ENCODE data around the gene NDRG2.

Gene NDRG2

GRCh38 chr14:21033133-21033698, 8.4 kb upstream of the NDRG2 start:
- Mint-ChIP-seq H3K27ac (no peak overlapping the region), H3K27me3 (ENCODE audit: low read depth) (peaks cover 21% of the 10 kb centered on the region), H3K9me3 (no peaks in the 10 kb centered on the region), H3K4me1 (ENCODE audit: low read depth) (no peaks in the 10 kb centered on the region), H3K4me3 (no peak overlapping the region), H3K36me3 (ENCODE audit: low read depth) (no peaks in the 10 kb centered on the region)
- DNase-seq (ENCODE audit: low spot score): no peak

DNA sequence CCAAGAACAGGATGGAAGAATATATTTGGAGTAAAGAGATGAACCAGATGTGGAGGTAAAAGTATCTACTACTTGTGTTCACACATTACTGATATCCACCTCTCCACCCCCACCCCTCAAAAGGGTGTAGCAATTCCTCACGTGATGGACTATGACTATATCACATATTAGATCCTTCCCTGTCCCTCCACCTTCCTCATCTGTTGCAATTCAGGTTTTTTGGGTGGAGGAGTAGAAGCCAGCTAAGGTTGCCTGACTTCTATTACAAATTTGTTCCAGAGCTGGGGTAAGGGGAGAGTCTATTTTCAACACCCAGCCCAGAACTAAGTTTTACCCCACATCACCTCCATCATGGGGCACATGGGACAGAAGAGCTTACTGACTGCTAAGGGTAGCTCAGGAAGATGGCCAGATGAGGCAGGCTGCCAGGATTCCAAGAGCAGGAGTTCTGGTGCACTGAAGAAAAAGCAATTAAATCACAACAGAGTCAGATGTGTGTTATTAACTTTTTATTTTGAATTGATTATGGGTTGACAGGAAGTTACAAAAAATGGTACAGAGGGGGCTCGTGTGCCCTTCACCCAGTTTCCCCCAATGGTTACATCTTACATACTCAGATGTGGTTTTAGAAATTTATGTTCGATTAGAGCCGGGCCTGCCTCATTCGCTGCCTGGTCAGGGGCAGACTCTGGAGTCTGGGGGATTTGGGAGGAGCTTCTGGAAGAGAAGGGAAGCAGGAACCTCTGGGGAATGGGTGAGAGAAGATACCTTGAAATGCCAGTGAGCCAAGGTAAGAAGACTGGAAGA, 7.7 kb upstream of the NDRG2 start:
- Mint-ChIP-seq H3K4me3 (no peak overlapping the region), H3K4me1 (ENCODE audit: low read depth) (no peaks in the 10 kb centered on the region), H3K9me3 (no peaks in the 10 kb centered on the region), H3K27ac (no peak overlapping the region), H3K36me3 (ENCODE audit: low read depth) (no peaks in the 10 kb centered on the region), H3K27me3 (ENCODE audit: low read depth) (peaks cover 21% of the 10 kb centered on the region)
- no peak for DNase-seq (ENCODE audit: low spot score)

DNA sequence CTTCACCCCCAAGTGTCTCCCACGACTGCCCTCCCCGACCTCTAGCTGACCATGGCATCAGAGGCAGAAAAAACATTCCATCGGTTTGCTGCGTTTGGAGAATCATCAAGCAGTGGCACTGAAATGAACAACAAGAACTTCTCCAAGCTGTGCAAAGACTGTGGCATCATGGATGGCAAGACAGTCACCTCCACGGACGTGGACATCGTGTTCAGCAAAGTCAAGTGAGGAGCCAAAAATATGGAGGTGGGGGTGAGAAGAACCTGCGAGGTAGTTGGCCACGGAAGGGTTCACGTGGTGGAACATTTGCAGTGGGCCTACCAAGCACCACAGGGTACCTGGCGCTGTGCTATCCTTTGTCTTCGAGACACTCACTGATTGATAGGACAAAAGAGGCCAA, 5.7 kb upstream of the NDRG2 start:
- no peak overlapping the region for H3K27ac Mint-ChIP-seq
- peaks cover 30% of the 10 kb centered on the region for H3K27me3 Mint-ChIP-seq (ENCODE audit: low read depth)
- no peaks in the 10 kb centered on the region for H3K9me3 Mint-ChIP-seq
- no peak for DNase-seq (ENCODE audit: low spot score)
- no peaks in the 10 kb centered on the region for H3K36me3 Mint-ChIP-seq (ENCODE audit: low read depth)
- no peaks in the 10 kb centered on the region for H3K4me1 Mint-ChIP-seq (ENCODE audit: low read depth)
- H3K4me3 Mint-ChIP-seq: no peak overlapping the region

DNA sequence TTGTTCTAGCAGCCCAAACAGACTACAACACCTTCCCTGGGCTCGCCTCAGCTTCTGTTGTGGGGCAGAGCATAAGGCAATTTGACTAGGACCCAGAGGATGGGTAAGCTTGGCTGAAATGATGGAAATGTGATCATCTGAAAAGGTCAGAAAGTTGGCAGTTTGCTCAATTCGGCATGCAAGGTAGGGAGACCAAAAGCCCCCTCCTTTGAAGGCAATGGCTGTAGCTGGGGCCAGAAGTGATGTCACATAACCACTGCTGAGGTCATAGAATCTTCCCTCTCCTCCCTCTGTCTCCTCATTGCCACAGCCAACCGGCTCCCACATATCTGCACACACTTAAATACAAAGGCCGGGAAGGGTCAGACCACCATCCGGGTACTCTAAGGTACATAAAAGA, 5.1 kb upstream of the NDRG2 start, which contains the start of gene TPPP2:
Gene TPPP2 (plus strand): TSS at position 301 of the 400 bp plus-strand sequence. CDS start 365 bp downstream, outside the sequence.
- H3K27me3 Mint-ChIP-seq (ENCODE audit: low read depth): peaks cover 32% of the 10 kb centered on the region
- H3K27ac Mint-ChIP-seq: no peak within 1 kb of the TSS
- no peaks in the 10 kb centered on the region for H3K36me3 Mint-ChIP-seq (ENCODE audit: low read depth)
- H3K4me1 Mint-ChIP-seq (ENCODE audit: low read depth): no peaks in the 10 kb centered on the region
- H3K4me3 Mint-ChIP-seq: no peak within 1 kb of the TSS
- no peaks in the 10 kb centered on the region for H3K9me3 Mint-ChIP-seq
- DNase-seq (ENCODE audit: low spot score): no peak

- Mint-ChIP-seq H3K4me3 (no peak overlapping the region), H3K36me3 (ENCODE audit: low read depth) (no peaks in the 10 kb centered on the region), H3K27ac (no peak overlapping the region), H3K27me3 (ENCODE audit: low read depth) (peaks cover 44% of the 10 kb centered on the region), H3K9me3 (no peaks in the 10 kb centered on the region), H3K4me1 (ENCODE audit: low read depth) (peaks cover 7% of the 10 kb centered on the region)
- no peak for DNase-seq (ENCODE audit: low spot score)
Measured at GRCh38 chr14:21026988-21027315, 2.1 kb upstream of the NDRG2 start.

DNA sequence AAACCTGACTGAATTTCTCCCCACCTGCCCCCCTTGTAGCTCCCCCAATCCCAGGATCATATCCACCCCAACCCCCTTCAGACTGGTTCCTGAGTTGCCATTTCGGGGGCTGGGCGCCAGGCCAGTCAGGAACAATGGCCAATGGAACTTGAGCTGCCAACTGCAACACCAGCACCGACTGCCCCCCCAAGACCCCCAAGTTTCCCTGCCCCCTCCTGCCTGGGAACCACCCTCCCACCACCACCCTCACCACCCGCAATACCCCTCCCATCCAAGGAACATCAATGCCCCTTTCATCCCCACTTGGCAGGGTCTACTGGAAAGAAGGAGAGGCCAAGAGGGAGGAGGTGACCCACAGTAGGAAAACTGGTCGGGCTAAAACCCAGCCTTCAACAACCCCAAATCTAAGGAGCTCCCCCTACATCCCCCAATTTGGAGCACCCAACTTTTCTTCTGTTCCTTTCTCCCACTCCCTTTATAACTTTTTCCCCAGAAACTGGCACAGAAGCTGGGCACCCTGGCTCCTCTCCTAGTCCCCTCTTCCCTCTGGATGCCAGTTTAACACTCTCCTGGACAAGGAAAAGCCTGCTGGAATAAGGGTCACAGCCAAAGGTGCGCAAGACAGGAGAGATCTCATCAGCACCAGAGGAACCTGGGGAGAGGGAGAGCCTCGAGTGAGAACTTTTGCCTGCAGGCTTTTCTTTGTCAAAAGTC, 1.6 kb upstream of the NDRG2 start:
- peaks cover 7% of the 10 kb centered on the region for H3K4me1 Mint-ChIP-seq (ENCODE audit: low read depth)
- H3K9me3 Mint-ChIP-seq: no peaks in the 10 kb centered on the region
- H3K27me3 Mint-ChIP-seq (ENCODE audit: low read depth): peaks cover 42% of the 10 kb centered on the region
- no peak for DNase-seq (ENCODE audit: low spot score)
- H3K4me3 Mint-ChIP-seq: no peak overlapping the region
- no peak overlapping the region for H3K27ac Mint-ChIP-seq
- H3K36me3 Mint-ChIP-seq (ENCODE audit: low read depth): no peaks in the 10 kb centered on the region

- Mint-ChIP-seq H3K4me3 (peak overlapping the region; percentile 80), H3K9me3 (no peaks in the 10 kb centered on the region), H3K27ac (no peak overlapping the region), H3K36me3 (ENCODE audit: low read depth) (no peaks in the 10 kb centered on the region), H3K27me3 (ENCODE audit: low read depth) (peaks cover 42% of the 10 kb centered on the region), H3K4me1 (ENCODE audit: low read depth) (peaks cover 7% of the 10 kb centered on the region)
- DNase-seq (ENCODE audit: low spot score): no peak
Measured at GRCh38 chr14:21025371-21026273, 761 bp upstream of the NDRG2 start.

- peaks cover 39% of the 10 kb centered on the region for H3K27me3 Mint-ChIP-seq (ENCODE audit: low read depth)
- no peak overlapping the region for H3K27ac Mint-ChIP-seq
- H3K36me3 Mint-ChIP-seq (ENCODE audit: low read depth): no peaks in the 10 kb centered on the region
- no peak for DNase-seq (ENCODE audit: low spot score)
- H3K4me1 Mint-ChIP-seq (ENCODE audit: low read depth): peaks cover 7% of the 10 kb centered on the region
- H3K4me3 Mint-ChIP-seq: peak overlapping the region; percentile 71
- H3K9me3 Mint-ChIP-seq: no peaks in the 10 kb centered on the region
Measured at GRCh38 chr14:21023817-21024584, 860 bp downstream of the NDRG2 start.

DNA sequence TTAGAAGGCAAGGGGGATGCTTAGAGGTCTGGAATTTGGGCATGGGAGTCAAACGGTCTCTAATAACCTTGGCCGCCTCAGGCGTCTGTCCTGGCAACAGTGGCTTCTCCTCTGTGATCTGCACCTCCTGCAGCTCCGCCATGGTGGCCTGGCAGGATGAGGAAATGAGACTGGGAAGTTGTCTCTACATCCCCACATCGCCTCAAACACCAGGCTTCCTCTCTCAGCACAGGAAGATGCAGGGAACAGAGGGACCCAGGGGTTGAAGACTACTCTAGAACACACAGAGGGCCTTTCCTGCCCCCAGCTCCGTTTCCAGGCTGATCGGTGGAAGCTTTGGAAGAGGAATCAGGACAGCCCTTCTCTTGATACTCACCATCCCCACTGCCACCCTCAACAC, 1.7 kb downstream of the NDRG2 start:
- H3K4me3 Mint-ChIP-seq: no peak overlapping the region
- H3K36me3 Mint-ChIP-seq (ENCODE audit: low read depth): no peaks in the 10 kb centered on the region
- H3K4me1 Mint-ChIP-seq (ENCODE audit: low read depth): peaks cover 7% of the 10 kb centered on the region
- no peak for DNase-seq (ENCODE audit: low spot score)
- H3K27me3 Mint-ChIP-seq (ENCODE audit: low read depth): peaks cover 39% of the 10 kb centered on the region
- H3K27ac Mint-ChIP-seq: no peak overlapping the region
- no peaks in the 10 kb centered on the region for H3K9me3 Mint-ChIP-seq

- peak overlapping the region; percentile 0 for H3K4me3 Mint-ChIP-seq
- H3K36me3 Mint-ChIP-seq (ENCODE audit: low read depth): no peaks in the 10 kb centered on the region
- H3K4me1 Mint-ChIP-seq (ENCODE audit: low read depth): peaks cover 7% of the 10 kb centered on the region
- DNase-seq (ENCODE audit: low spot score): no peak
- peaks cover 39% of the 10 kb centered on the region for H3K27me3 Mint-ChIP-seq (ENCODE audit: low read depth)
- H3K27ac Mint-ChIP-seq: no peak overlapping the region
- no peaks in the 10 kb centered on the region for H3K9me3 Mint-ChIP-seq
Measured at GRCh38 chr14:21022686-21023085, 2.2 kb downstream of the NDRG2 start.

- Mint-ChIP-seq H3K4me1 (ENCODE audit: low read depth) (peaks cover 7% of the 10 kb centered on the region), H3K36me3 (ENCODE audit: low read depth) (no peaks in the 10 kb centered on the region)
Measured at GRCh38 chr14:21020977-21021545, 3.8 kb downstream of the NDRG2 start.

DNA sequence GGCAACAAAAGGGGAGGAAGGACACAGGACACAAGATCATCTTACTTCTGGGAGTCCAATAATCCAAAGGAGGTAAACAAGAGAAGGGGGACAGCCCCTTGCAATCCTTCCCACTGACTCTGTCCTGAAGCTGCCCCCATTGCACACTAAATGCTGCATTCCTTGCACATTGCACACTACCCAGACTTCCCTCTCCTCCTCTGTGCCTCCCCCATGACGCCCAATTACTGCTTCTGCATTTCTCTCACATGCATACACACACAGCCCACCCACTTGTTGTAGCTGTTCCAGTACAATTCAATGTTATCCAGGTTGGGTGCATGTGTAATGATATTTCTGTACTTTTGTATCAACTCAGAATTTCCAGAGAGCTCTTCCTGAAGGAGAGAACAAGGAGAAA, 5.5 kb downstream of the NDRG2 start:
- DNase-seq (ENCODE audit: low spot score): no peak
- Mint-ChIP-seq H3K27ac (no peak overlapping the region), H3K36me3 (ENCODE audit: low read depth) (no peaks in the 10 kb centered on the region), H3K4me1 (ENCODE audit: low read depth) (peaks cover 6% of the 10 kb centered on the region), H3K4me3 (no peak overlapping the region), H3K27me3 (ENCODE audit: low read depth) (peaks cover 26% of the 10 kb centered on the region), H3K9me3 (no peaks in the 10 kb centered on the region)

More at GRCh38 chr14:21020977-21021545, 3.8 kb downstream of the NDRG2 start:
- Mint-ChIP-seq H3K9me3 (no peaks in the 10 kb centered on the region), H3K27ac (no peak overlapping the region), H3K4me3 (no peak overlapping the region), H3K27me3 (ENCODE audit: low read depth) (peaks cover 30% of the 10 kb centered on the region)
- DNase-seq (ENCODE audit: low spot score): no peak

DNA sequence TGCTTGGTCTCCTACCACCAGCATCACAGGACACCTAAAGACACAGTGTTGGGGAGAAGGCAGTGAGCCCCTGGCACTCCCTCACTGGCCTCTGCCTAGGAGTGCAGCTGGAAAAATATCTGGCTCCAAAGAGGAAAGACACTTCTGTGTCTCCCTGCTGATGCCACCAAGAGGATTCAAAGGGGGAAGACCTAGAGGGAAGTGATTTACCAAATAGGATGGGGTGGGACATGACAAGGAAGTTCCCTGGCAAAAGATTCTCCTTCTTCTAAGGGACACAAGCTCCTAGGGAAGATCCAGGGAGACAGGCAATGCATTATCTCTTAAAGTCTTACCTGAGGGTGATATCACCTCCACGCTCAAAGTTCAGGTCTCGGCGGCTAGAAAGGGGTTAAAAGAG, 6.1 kb downstream of the NDRG2 start:
- Mint-ChIP-seq H3K36me3 (ENCODE audit: low read depth) (no peaks in the 10 kb centered on the region), H3K9me3 (no peaks in the 10 kb centered on the region), H3K27ac (no peak overlapping the region), H3K27me3 (ENCODE audit: low read depth) (peaks cover 23% of the 10 kb centered on the region), H3K4me3 (no peak overlapping the region), H3K4me1 (ENCODE audit: low read depth) (peaks cover under 1% of the 10 kb centered on the region)
- DNase-seq (ENCODE audit: low spot score): no peak
